GM12878 (cell line): ENCODE results near the gene ACSF3. TPM values are rescaled to one million over a fixed set of nuclear protein-coding genes. Genes with fewer than 3 reads are reported as not detected.

Experiments used
- CBFB ChIP-seq: IDR thresholded peaks from 2 replicates; pipeline ENCODE4 v1.6.1; 2016; ENCODE audit warnings: antibody characterized with exemption, low read depth
- CBX5 ChIP-seq: sonication (generic); IDR thresholded peaks from 2 replicates; pipeline ENCODE4 v1.6.1; 2016; ENCODE audit warnings: low read depth, moderate library complexity, mild to moderate bottlenecking, inconsistent platforms
- CHD2 ChIP-seq: IDR thresholded peaks from 2 replicates; pipeline ENCODE4 v1.6.1; 2011; ENCODE audit warnings: low read depth, low read length, improper control_type of control experiment, borderline replicate concordance
- DPF2 ChIP-seq: fragments of 450-650 bp; IDR thresholded peaks from 2 replicates; pipeline ENCODE4 v1.6.1; 2017; ENCODE audit warnings: mild to moderate bottlenecking
- EED ChIP-seq: sonication (generic); IDR thresholded peaks from 2 replicates; pipeline ENCODE4 v1.6.1; 2016; ENCODE audit warnings: antibody characterized with exemption, low read depth
- EGR1 ChIP-seq, 2 experiments: IDR thresholded peaks; 1 replicate in 1 of 2; 2 replicates in 1 of 2; pipeline ENCODE4 v1.6.1; 2011 to 2012; ENCODE audit warnings: low read depth in 2 of 2, low read length in 2 of 2, borderline replicate concordance in 1 of 2, mild to moderate bottlenecking in 1 of 2, moderate library complexity in 1 of 2
- ESRRA ChIP-seq: IDR thresholded peaks from 2 replicates; pipeline ENCODE4 v1.6.1; 2012; ENCODE audit warnings: mild to moderate bottlenecking, low read length, improper control_type of control experiment
- ETV6 ChIP-seq, 2 experiments: fragments of 450-650 bp in 1 of 2; IDR thresholded peaks in 1 of 2; conservative IDR thresholded peaks in 1 of 2; 2 replicates each; pipeline ENCODE4 v1.6.1; 2014; ENCODE audit warnings: antibody characterized with exemption in 1 of 2, borderline replicate concordance in 1 of 2, low read depth in 1 of 2, mild to moderate bottlenecking in 1 of 2, moderate library complexity in 1 of 2
- FOXM1 ChIP-seq: IDR thresholded peaks from 2 replicates; pipeline ENCODE4 v1.6.1; 2012; ENCODE audit warnings: low read depth, mild to moderate bottlenecking, inconsistent platforms, low read length, moderate library complexity
- HDAC2 ChIP-seq: fragments of 200-600 bp; sonication (generic); IDR thresholded peaks from 2 replicates; pipeline ENCODE4 v1.6.1; 2017
- HDAC6 ChIP-seq: fragments of 200-600 bp; sonication (generic); IDR thresholded peaks from one replicate; pipeline ENCODE4 v1.8.0; 2017; ENCODE audit warnings: antibody characterized with exemption; ENCODE audit not compliant: unreplicated experiment
- IKZF2 ChIP-seq, 2 experiments: fragments of 450-650 bp; IDR thresholded peaks; 2 replicates each; pipeline ENCODE4 v1.6.1; 2017; ENCODE audit warnings: mild to moderate bottlenecking in 2 of 2, moderate library complexity in 2 of 2
- MEF2B ChIP-seq: fragments of 450-650 bp; IDR thresholded peaks from 2 replicates; pipeline ENCODE4 v1.6.1; 2018; ENCODE audit warnings: mild to moderate bottlenecking, moderate library complexity; ENCODE audit not compliant: partially characterized antibody, poor library complexity, severe bottlenecking
- MXI1 ChIP-seq: fragments of 150-350 bp; IDR thresholded peaks from 2 replicates; pipeline ENCODE4 v1.6.1; 2011; ENCODE audit warnings: low read depth, mild to moderate bottlenecking, inconsistent platforms, low read length, improper control_type of control experiment
- NFYA ChIP-seq: IDR thresholded peaks from 2 replicates; pipeline ENCODE4 v1.6.1; 2011; ENCODE audit warnings: low read depth, mild to moderate bottlenecking, low read length, improper control_type of control experiment, borderline replicate concordance
- POLR2AphosphoS2 ChIP-seq: IDR thresholded peaks from 2 replicates; pipeline ENCODE4 v1.6.1; 2011; ENCODE audit warnings: low read depth, mild to moderate bottlenecking, low read length, improper control_type of control experiment, moderate library complexity
- SIX5 ChIP-seq: IDR thresholded peaks from 2 replicates; pipeline ENCODE4 v1.6.1; 2011; ENCODE audit warnings: mild to moderate bottlenecking, low read depth, low read length, moderate library complexity; ENCODE audit not compliant: severe bottlenecking
- SMC3 ChIP-seq: IDR thresholded peaks from 2 replicates; pipeline ENCODE4 v1.6.1; 2011; ENCODE audit warnings: low read length, improper control_type of control experiment, borderline replicate concordance
- SRF ChIP-seq, 2 experiments: IDR thresholded peaks; 2 replicates each; pipeline ENCODE4 v1.6.1; 2011; ENCODE audit warnings: low read depth in 2 of 2, low read length in 2 of 2, mild to moderate bottlenecking in 1 of 2, moderate library complexity in 1 of 2
- STAT3 ChIP-seq: IDR thresholded peaks from 2 replicates; pipeline ENCODE4 v1.6.1; 2011; ENCODE audit warnings: low read depth, low read length, improper control_type of control experiment
- TCF12 ChIP-seq: IDR thresholded peaks from 2 replicates; pipeline ENCODE4 v1.6.1; 2011; ENCODE audit warnings: low read depth, mild to moderate bottlenecking, low read length
- polyA plus RNA-seq, 11 experiments: library from polyadenylated mRNA; depleted of rRNA in 4 of 11; unstranded in 6 of 11; stranded (reverse) in 5 of 11; fragments of >200 nt; fragmentation: Nextera tagmentation in 4 of 11; fragmentation: Illumina TruSeq in 1 of 11; extraction: Ambion mirVana in 4 of 11; extraction: Trizol in 1 of 11; gene quantifications; 1 replicate in 1 of 11; 2 replicates in 10 of 11; pipeline versions ENCODE4 v1.2.1 to v1.2.3, GENCODE V29; 2011 to 2016; ENCODE audit warnings: inconsistent platforms in 2 of 11, missing spikeins in 2 of 11, low read depth in 1 of 11
- total RNA-seq, 4 experiments: library from RNA; depleted of rRNA in 3 of 4; stranded (reverse); fragments of >200 nt in 3 of 4; fragmentation: Illumina TruSeq in 1 of 4; extraction: Trizol in 1 of 4; gene quantifications; 2 replicates each; pipeline versions ENCODE4 v1.2.1 to v1.2.3, GENCODE V29; 2013 to 2021
- TF ChIP-seq, protein P1 (sequence below): fragments of 450-650 bp; IDR thresholded peaks from 2 replicates; pipeline ENCODE4 v1.6.1; 2017; ENCODE audit warnings: antibody characterized with exemption, mild to moderate bottlenecking, moderate library complexity
- TF ChIP-seq, protein P2 (sequence below): IDR thresholded peaks from 2 replicates; pipeline ENCODE4 v1.6.1; 2011; ENCODE audit warnings: low read depth, mild to moderate bottlenecking, low read length, moderate library complexity, borderline replicate concordance; ENCODE audit errors: extremely low read depth
- TF ChIP-seq, protein P3 (sequence below): fragments of 450-650 bp; formaldehyde crosslinking; IDR thresholded peaks from 2 replicates; pipeline ENCODE4 v1.4.0; 2022; ENCODE audit warnings: mild to moderate bottlenecking, moderate library complexity

Gene ACSF3
- total and polyA plus RNA-seq, 10 of the 15 experiments (the other 5 are each of a cell fraction or from before 2014, with no cell fraction given): 1.0 to 44.4 (median 25.8) TPM

DNA sequence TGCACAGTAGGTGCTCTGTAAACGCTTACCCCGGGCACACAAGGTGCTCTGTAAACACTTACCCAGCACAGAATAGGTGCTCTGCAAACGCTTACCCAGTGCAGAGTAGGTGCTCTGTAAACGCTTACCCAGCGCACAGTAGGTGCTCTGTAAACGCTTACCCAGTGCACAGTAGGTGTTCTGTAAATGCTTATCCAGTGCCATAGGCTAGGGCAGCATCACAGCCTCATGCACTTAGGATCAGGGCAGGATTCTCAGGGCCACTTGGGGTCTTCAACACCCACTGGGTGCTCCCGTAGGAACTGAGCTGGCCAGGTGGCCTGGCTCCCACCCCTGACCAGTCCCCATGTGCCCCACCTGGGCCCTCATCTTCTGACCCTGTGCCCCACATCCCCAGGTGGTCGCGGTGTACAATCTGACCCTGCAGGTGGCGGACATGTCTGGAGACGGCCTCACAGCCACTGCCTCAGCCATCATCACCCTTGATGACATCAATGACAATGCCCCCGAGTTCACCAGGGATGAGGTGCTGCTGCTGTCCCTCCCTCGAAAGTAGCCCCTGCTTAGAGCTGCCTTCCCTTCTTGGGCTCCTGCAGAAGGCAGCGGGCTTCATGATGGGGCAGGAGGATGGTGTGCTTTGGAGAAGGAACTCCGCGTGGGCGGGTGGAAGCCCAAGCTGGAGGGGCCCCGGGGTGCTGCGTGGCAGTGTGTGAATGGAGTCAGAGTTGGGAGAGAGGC is 93.5 kb downstream of the ACSF3 start (continued):
- TF ChIP-seq, protein P1, sequence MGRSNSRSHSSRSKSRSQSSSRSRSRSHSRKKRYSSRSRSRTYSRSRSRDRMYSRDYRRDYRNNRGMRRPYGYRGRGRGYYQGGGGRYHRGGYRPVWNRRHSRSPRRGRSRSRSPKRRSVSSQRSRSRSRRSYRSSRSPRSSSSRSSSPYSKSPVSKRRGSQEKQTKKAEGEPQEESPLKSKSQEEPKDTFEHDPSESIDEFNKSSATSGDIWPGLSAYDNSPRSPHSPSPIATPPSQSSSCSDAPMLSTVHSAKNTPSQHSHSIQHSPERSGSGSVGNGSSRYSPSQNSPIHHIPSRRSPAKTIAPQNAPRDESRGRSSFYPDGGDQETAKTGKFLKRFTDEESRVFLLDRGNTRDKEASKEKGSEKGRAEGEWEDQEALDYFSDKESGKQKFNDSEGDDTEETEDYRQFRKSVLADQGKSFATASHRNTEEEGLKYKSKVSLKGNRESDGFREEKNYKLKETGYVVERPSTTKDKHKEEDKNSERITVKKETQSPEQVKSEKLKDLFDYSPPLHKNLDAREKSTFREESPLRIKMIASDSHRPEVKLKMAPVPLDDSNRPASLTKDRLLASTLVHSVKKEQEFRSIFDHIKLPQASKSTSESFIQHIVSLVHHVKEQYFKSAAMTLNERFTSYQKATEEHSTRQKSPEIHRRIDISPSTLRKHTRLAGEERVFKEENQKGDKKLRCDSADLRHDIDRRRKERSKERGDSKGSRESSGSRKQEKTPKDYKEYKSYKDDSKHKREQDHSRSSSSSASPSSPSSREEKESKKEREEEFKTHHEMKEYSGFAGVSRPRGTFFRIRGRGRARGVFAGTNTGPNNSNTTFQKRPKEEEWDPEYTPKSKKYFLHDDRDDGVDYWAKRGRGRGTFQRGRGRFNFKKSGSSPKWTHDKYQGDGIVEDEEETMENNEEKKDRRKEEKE: no peak
- no peak for TF ChIP-seq FOXM1
- TF ChIP-seq, protein P2, sequence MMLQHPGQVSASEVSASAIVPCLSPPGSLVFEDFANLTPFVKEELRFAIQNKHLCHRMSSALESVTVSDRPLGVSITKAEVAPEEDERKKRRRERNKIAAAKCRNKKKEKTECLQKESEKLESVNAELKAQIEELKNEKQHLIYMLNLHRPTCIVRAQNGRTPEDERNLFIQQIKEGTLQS: no peak
- no peak for TF ChIP-seq POLR2AphosphoS2
- TF ChIP-seq CHD2: no peak
- TF ChIP-seq STAT3: no peak
- no peak for TF ChIP-seq HDAC2
- peak in 1 of 2 experiments; percentile 52; a peak in 1 of 4 replicates for TF ChIP-seq IKZF2 (IDR thresholded peaks at IDR 0.05)
- no peak for TF ChIP-seq ESRRA
- no peak for TF ChIP-seq CBFB
- TF ChIP-seq ETV6 (conservative IDR thresholded peaks at IDR 0.05 in 1 of 2, IDR thresholded peaks at IDR 0.05 in 1 of 2; ENCODE audit: borderline replicate concordance in 1 of 2, low read depth in 1 of 2): no peak
- peak; percentile 99 for TF ChIP-seq DPF2
- no peak for TF ChIP-seq HDAC6
- no peak for TF ChIP-seq EED
- TF ChIP-seq SIX5: no peak
- no peak for TF ChIP-seq SRF (IDR thresholded peaks at IDR 0.05; ENCODE audit: low read depth in 2 of 2, low read length in 2 of 2)
- 0 out of 2 replicates have a peak, but pooled peaks have one; percentile 31 for TF ChIP-seq TCF12
- no peak for TF ChIP-seq SMC3
- TF ChIP-seq EGR1 (IDR thresholded peaks at IDR 0.05; ENCODE audit: borderline replicate concordance in 1 of 2, low read depth in 2 of 2, low read length in 2 of 2): 0 out of 3 replicates have a peak, but pooled peaks of 1 of the 2 experiments have one; percentile 41
- TF ChIP-seq NFYA: no peak
- no peak for TF ChIP-seq MEF2B
- no peak for TF ChIP-seq MXI1
- TF ChIP-seq, protein P3, sequence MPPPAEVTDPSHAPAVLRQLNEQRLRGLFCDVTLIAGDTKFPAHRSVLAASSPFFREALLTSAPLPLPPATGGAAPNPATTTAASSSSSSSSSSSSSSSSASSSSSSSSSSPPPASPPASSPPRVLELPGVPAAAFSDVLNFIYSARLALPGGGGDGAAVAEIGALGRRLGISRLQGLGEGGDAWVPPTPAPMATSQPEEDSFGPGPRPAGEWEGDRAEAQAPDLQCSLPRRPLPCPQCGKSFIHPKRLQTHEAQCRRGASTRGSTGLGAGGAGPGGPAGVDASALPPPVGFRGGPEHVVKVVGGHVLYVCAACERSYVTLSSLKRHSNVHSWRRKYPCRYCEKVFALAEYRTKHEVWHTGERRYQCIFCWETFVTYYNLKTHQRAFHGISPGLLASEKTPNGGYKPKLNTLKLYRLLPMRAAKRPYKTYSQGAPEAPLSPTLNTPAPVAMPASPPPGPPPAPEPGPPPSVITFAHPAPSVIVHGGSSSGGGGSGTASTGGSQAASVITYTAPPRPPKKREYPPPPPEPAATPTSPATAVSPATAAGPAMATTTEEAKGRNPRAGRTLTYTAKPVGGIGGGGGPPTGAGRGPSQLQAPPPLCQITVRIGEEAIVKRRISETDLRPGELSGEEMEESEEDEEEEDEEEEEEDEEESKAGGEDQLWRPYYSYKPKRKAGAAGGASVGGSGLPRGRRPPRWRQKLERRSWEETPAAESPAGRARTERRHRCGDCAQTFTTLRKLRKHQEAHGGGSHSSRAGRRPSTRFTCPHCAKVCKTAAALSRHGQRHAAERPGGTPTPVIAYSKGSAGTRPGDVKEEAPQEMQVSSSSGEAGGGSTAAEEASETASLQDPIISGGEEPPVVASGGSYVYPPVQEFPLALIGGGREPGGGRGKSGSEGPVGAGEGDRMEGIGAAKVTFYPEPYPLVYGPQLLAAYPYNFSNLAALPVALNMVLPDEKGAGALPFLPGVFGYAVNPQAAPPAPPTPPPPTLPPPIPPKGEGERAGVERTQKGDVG (CRISPR knock-in tag): no peak
- no peak for TF ChIP-seq CBX5
